Measurements from ENCODE around the gene BAHCC1.

BAHCC1 gene

DNA sequence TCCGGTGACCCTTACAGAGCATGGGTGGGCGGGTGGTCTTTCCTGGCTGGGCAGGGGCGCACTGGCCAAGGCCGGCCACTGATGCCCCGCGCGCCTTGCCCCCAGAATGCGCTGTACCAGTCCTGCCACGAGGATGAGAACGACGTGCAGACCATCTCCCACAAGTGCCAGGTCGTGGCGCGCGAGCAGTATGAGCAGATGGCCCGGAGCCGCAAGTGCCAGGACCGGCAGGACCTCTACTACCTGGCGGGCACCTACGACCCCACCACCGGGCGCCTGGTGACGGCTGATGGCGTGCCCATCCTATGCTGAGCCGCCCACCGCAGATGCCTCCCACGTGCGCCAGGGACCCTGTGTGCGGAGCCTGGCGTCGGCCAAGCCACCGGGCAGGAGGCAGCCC, 68.2 kb downstream of the BAHCC1 start:
- DNase-seq: no peak
- Histone ChIP-seq H3K27ac (no peak overlapping the region), H3K27me3 (replicated peaks) (no peaks in the 10 kb centered on the region), H3K4me3 (ENCODE audit: low read depth, low read length) (no peak overlapping the region), H3K36me3 (replicated peaks) (no peaks in the 10 kb centered on the region)
- TF ChIP-seq, protein P1, sequence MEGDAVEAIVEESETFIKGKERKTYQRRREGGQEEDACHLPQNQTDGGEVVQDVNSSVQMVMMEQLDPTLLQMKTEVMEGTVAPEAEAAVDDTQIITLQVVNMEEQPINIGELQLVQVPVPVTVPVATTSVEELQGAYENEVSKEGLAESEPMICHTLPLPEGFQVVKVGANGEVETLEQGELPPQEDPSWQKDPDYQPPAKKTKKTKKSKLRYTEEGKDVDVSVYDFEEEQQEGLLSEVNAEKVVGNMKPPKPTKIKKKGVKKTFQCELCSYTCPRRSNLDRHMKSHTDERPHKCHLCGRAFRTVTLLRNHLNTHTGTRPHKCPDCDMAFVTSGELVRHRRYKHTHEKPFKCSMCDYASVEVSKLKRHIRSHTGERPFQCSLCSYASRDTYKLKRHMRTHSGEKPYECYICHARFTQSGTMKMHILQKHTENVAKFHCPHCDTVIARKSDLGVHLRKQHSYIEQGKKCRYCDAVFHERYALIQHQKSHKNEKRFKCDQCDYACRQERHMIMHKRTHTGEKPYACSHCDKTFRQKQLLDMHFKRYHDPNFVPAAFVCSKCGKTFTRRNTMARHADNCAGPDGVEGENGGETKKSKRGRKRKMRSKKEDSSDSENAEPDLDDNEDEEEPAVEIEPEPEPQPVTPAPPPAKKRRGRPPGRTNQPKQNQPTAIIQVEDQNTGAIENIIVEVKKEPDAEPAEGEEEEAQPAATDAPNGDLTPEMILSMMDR (IDR thresholded peaks at IDR 0.05; ENCODE audit: low read depth, low read length, missing control alignments): no peak
- in situ Hi-C loops (cut with HindIII; ENCODE audit: low pct_ligation_motif_present, low sequenced_read_pairs): no loop called here

DNA sequence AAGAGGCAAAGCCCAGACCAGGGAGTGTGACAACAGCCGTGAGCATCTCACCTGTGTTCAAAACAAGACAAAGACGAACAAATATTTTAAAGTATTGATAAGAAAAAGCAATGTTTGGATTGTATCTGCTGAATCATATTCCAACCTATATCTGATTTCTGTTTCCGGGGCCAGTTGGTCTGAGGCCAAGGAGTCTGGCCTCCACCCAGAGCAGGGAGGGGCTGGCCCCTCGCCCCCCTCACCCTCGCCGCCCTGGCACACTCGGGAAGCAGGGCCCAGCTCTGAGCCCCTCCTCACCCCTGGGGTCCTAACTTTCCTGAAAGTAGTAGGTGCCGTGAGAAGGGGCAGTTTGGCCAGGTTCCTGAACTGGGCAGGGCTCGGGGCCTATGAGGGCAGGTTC, 69.3 kb downstream of the BAHCC1 start:
- no peaks in the 10 kb centered on the region for H3K27me3 ChIP-seq (replicated peaks)
- no peak for DNase-seq
- in situ Hi-C loops (cut with HindIII; ENCODE audit: low pct_ligation_motif_present, low sequenced_read_pairs): no loop called here
- H3K4me3 ChIP-seq (ENCODE audit: low read depth, low read length): no peak overlapping the region
- no peaks in the 10 kb centered on the region for H3K36me3 ChIP-seq (replicated peaks)
- TF ChIP-seq, protein P1 (IDR thresholded peaks at IDR 0.05; ENCODE audit: low read depth, low read length, missing control alignments): no peak
- no peak overlapping the region for H3K27ac ChIP-seq

DNA sequence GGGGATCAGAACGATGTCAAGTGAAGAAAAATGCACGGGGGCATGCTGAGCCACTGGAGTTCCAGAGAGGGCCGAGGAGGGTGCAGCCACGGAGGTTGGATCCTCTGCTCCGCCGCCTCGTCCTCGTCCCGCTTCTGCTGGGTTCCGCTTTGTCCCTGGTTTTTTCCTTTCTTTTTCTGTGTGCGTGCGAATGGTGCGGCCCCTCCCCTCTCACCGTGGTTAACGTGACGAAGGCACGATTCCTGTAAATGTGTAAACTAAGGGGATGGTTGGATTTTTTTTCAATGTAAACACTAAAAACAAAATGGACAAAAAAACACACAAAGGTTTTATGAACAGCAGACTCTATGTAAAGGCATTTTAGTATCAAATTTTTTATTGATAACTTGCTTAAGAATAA, 70.7 kb downstream of the BAHCC1 start:
- in situ Hi-C loops (cut with HindIII; ENCODE audit: low pct_ligation_motif_present, low sequenced_read_pairs): no loop called here
- DNase-seq: no peak

DNA sequence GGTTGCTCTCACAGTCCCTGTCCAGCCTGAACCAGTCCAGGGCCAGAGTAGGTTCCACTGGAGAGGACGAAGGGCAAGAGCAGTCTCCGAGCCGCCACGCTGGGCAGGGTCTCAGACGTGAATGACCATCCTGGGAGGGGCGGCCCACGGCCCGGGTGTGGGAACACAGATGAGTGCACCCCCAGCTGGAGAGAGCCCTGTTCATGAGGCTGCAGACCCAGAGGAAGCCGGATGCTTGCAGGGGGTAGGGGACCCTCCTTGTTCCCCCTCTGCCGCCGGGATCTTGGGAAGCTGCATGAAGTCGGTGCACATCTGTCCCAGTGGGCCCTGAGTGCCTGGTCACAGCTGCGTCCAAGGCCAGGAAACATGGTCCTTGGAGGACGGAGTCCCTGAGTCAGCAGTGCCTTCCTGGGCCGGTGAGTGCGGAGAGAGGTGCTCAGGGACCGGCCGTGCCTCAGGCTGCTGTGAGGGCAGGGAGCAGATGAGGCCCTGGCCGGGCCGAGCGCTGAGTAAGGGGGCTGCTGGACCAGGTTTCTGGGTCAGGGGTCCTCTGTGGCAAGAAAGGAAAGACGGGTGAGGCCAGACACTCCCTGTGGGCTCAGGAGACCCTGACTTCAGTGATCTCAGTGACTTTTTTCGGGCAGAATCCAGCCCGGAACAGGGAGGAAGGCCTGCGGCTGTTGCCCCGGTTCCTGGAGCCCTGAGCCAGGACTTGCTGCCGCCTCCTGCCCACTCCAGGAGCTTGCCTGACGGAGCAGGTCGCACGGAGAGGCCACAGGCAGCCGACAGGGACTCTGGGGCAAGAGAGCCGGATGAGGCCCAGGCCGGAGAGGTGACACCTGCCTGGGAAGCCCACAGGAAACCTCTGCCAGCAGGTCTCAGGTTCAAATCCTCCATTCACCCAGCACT, 71.6 kb downstream of the BAHCC1 start:
- DNase-seq: no peak
- Histone ChIP-seq H3K27me3 (replicated peaks) (no peaks in the 10 kb centered on the region), H3K4me3 (ENCODE audit: low read depth, low read length) (no peak overlapping the region), H3K27ac (no peak overlapping the region), H3K36me3 (replicated peaks) (no peaks in the 10 kb centered on the region)
- TF ChIP-seq, protein P1 (IDR thresholded peaks at IDR 0.05; ENCODE audit: low read depth, low read length, missing control alignments): no peak
- in situ Hi-C loops (cut with HindIII; ENCODE audit: low pct_ligation_motif_present, low sequenced_read_pairs): no loop called here

More for the DNA sequence above, 70.7 kb downstream of the BAHCC1 start:
- Histone ChIP-seq H3K27me3 (replicated peaks) (no peaks in the 10 kb centered on the region), H3K27ac (no peak overlapping the region), H3K4me3 (ENCODE audit: low read depth, low read length) (no peak overlapping the region), H3K36me3 (replicated peaks) (no peaks in the 10 kb centered on the region)
- TF ChIP-seq, protein P1 (IDR thresholded peaks at IDR 0.05; ENCODE audit: low read depth, low read length, missing control alignments): no peak

DNA sequence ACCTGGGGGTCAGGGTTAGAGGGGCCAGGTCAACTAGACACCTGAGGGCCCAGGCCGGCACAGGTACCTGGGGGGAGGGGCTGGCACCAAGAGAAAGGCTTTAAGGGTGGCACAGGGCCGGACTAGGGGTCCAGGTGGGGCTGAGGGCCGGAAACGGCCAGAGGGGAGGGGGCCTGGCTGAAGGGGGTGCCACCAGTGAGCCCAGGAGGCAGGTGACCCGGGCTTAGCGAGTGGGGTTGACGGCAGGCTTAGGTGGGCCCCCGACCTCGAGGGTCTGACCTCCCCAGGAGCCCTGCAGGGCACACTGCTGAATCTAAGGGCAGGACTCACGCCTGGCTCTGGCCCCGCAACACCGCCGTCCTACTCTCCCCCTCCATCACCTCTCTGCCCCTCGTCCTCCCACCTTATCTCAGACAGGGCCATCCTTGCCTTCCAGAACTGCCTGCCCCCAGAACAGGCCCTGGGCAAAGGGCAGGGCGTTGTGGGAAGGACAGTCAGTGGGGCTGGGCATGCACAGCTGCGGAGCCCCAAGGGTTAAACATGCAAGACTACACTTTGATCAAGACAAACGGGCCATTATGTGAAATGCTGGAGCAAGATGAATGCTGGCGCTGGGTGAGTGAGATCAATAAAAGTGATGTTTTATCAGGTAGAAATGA, 73.0 kb downstream of the BAHCC1 start:
- Histone ChIP-seq H3K27me3 (replicated peaks) (no peaks in the 10 kb centered on the region), H3K4me3 (ENCODE audit: low read depth, low read length) (no peak overlapping the region), H3K27ac (no peak overlapping the region), H3K36me3 (replicated peaks) (no peaks in the 10 kb centered on the region)
- TF ChIP-seq, protein P1 (IDR thresholded peaks at IDR 0.05; ENCODE audit: low read depth, low read length, missing control alignments): no peak
- in situ Hi-C loops (cut with HindIII; ENCODE audit: low pct_ligation_motif_present, low sequenced_read_pairs): no loop called here
- DNase-seq: no peak
